K562 (cell line): ENCODE results near the gene PNISR. TPM values are rescaled to one million over a fixed set of nuclear protein-coding genes. Genes with fewer than 3 reads are reported as not detected.

ENCODE experiments used
- ATAC-seq: fragments of 200-7000 bp; cut with Tn5 transposase; 3 replicates; pipeline ENCODE4 v1.9.1; 2020; ENCODE audit warnings: moderate library complexity
- BruUV-seq: library from RNA; stranded (reverse); fragments of 400-500 nt; replicated peaks from 2 replicates; lab custom pipeline; 2021; lab: Mats Ljungman, UMichigan
- CTCF ChIA-PET: fragments of 300-600 bp; formaldehyde crosslinking; extraction: SDS; loops from one replicate; lab custom pipeline; 2021; ENCODE audit warnings: low intra/inter-chr PET ratio; lab: Yijun Ruan, JAX
- POLR2A ChIA-PET: fragments of 300-600, 350-650 bp; sonication (Branson Sonifier 250); formaldehyde crosslinking; extraction: SDS; loops from one replicate; lab custom pipeline; 2021; ENCODE audit warnings: antibody characterized with exemption, inconsistent platforms; lab: Yijun Ruan, JAX
- DNase-seq, 4 experiments: peaks; one replicate each; pipeline versions ENCODE4 v3.0.0 to v3.0.0-alpha.2; 2011 to 2018; ENCODE audit warnings: low spot score in 3 of 4, mixed read lengths in 3 of 4; ENCODE audit errors: extremely low read depth in 1 of 4
- FAIRE-seq: peaks from 2 replicates; lab custom pipeline; 2011; peaks lifted over from hg19 to GRCh38; lab: Jason Lieb, UNC
- H2AFZ ChIP-seq: 2 replicates; pipeline ENCODE4 v1.6.0; 2011; ENCODE audit warnings: low read depth, low read length, control low read depth, inconsistent platforms
- H3K27ac ChIP-seq: fragments of 200-600 bp; 3 replicates; pipeline ENCODE4 v1.8.0; 2011; ENCODE audit warnings: low read depth, mild to moderate bottlenecking, control low read depth, inconsistent platforms, low read length, moderate library complexity, mixed read lengths; ENCODE audit errors: extremely low read depth
- H3K27me3 ChIP-seq, 2 experiments: fragments of 300-600 bp in 1 of 2; 2 replicates in 1 of 2; 3 replicates in 1 of 2; pipeline versions ENCODE4 v1.6.0 to v1.8.0; 2011; ENCODE audit warnings: inconsistent platforms in 2 of 2, low read length in 2 of 2, mild to moderate bottlenecking in 1 of 2, mixed read lengths in 1 of 2, moderate library complexity in 1 of 2; ENCODE audit not compliant: control insufficient read depth in 2 of 2, insufficient read depth in 2 of 2
- H3K36me3 ChIP-seq: fragments of 300-600 bp; 3 replicates; pipeline ENCODE4 v1.8.0; 2011; ENCODE audit warnings: mild to moderate bottlenecking, low read length, inconsistent platforms; ENCODE audit not compliant: control insufficient read depth, insufficient read depth
- H3K4me1 ChIP-seq, 2 experiments: fragments of 200-600 bp in 1 of 2; replicated peaks in 1 of 2; 2 replicates in 1 of 2; 3 replicates in 1 of 2; pipeline versions ENCODE4 v1.5.1 to v1.8.0; 2011; ENCODE audit warnings: inconsistent platforms in 2 of 2, low read length in 2 of 2, mild to moderate bottlenecking in 1 of 2, mixed read lengths in 1 of 2, moderate library complexity in 1 of 2; ENCODE audit not compliant: control insufficient read depth in 2 of 2, insufficient read depth in 2 of 2
- H3K4me2 ChIP-seq: 2 replicates; pipeline ENCODE4 v1.6.1; 2011; ENCODE audit warnings: low read length, control low read depth, inconsistent platforms, mixed read lengths; ENCODE audit not compliant: insufficient read depth
- H3K4me3 ChIP-seq: fragments of 200-600 bp; sonication (generic), shearing (Covaris generic); 2 replicates; pipeline ENCODE4 v1.5.1; 2016; ENCODE audit warnings: control low read depth, inconsistent platforms
- H3K79me2 ChIP-seq: fragments of 200-600 bp; 3 replicates; pipeline ENCODE4 v1.8.0; 2011; ENCODE audit warnings: low read length, inconsistent platforms; ENCODE audit not compliant: control insufficient read depth, insufficient read depth
- H3K9ac ChIP-seq, 2 experiments: 2 replicates each; pipeline versions ENCODE4 v1.6.0 to v1.6.1; 2011; ENCODE audit warnings: low read depth in 2 of 2, low read length in 2 of 2, control low read depth in 1 of 2, inconsistent platforms in 1 of 2, mild to moderate bottlenecking in 1 of 2, mixed read lengths in 1 of 2; ENCODE audit not compliant: insufficient read depth in 1 of 2
- H3K9me1 ChIP-seq: one replicate; pipeline ENCODE4 v1.6.0; 2011; ENCODE audit warnings: inconsistent platforms, mild to moderate bottlenecking, low read length, moderate library complexity; ENCODE audit not compliant: control insufficient read depth, insufficient read depth
- H3K9me3 ChIP-seq: replicated peaks from 2 replicates; pipeline ENCODE4 v1.5.1; 2011; ENCODE audit warnings: low read depth, low read length, inconsistent platforms; ENCODE audit not compliant: control insufficient read depth, insufficient read depth
- H4K20me1 ChIP-seq: replicated peaks from 2 replicates; pipeline ENCODE4 v1.6.1; 2011; ENCODE audit warnings: low read length, inconsistent platforms, mixed read lengths; ENCODE audit not compliant: control insufficient read depth, insufficient read depth
- ATF3 ChIP-seq, 2 experiments: fragments of 450-650 bp in 1 of 2; sonication (generic) in 1 of 2; formaldehyde crosslinking in 1 of 2; IDR thresholded peaks in 1 of 2; conservative IDR thresholded peaks in 1 of 2; 2 replicates each; pipeline versions ENCODE4 v1.6.1 to v1.8.1; 2016 to 2023; ENCODE audit warnings: mild to moderate bottlenecking in 2 of 2, moderate library complexity in 2 of 2, inconsistent platforms in 1 of 2, missing genetic modification reagents in 1 of 2
- CEBPB ChIP-seq: fragments of 450-650 bp; IDR thresholded peaks from 2 replicates; pipeline ENCODE4 v1.6.1; 2016; ENCODE audit warnings: missing genetic modification characterization, missing compliant biosample characterization
- CEBPG ChIP-seq, 3 experiments: fragments of 200-800 bp in 1 of 3; sonication (Bioruptor generic) in 1 of 3; sonication (generic) in 1 of 3; formaldehyde crosslinking in 1 of 3; IDR thresholded peaks in 2 of 3; conservative IDR thresholded peaks in 1 of 3; 2 replicates each; pipeline versions ENCODE4 v1.6.1 to v1.8.0; 2016 to 2022; ENCODE audit warnings: missing compliant biosample characterization in 2 of 3, missing genetic modification characterization in 2 of 3, mild to moderate bottlenecking in 1 of 3, missing genetic modification reagents in 1 of 3
- RBM22 ChIP-seq: fragments of 200-400 bp; formaldehyde crosslinking; IDR thresholded peaks from 2 replicates; pipeline ENCODE4 v1.6.1; 2018; ENCODE audit warnings: low read length, low read depth; ENCODE audit not compliant: poor library complexity, severe bottlenecking
- WGBS: fragments of 100-300 bp; shearing (Covaris generic); methylation state at CpG from one replicate; pipeline ENCODE4 v1.1.6; 2016; ENCODE audit warnings: low coverage, mixed read lengths; ENCODE audit not compliant: insufficient coverage; ENCODE audit errors: missing lambda C conversion rate; 5-methylcytosine and 5-hydroxymethylcytosine counted together
- in situ Hi-C: fragments of 300-500 bp; cut with MboI; formaldehyde crosslinking; loops from 4 replicates; pipeline ENCODE4 v1.15.0; 2018; ENCODE audit warnings: inconsistent platforms, mixed read lengths
- intact Hi-C: fragments of 100-400 bp; cut with micrococcal nuclease; formaldehyde crosslinking; loops from 2 replicates; pipeline ENCODE4 v1.14.2; 2022
- polyA plus RNA-seq, 8 experiments: library from polyadenylated mRNA; depleted of rRNA in 4 of 8; stranded (reverse) in 5 of 8; unstranded in 3 of 8; fragments of >200 nt; fragmentation: Nextera tagmentation in 2 of 8; fragmentation: Illumina TruSeq in 1 of 8; extraction: Ambion mirVana in 2 of 8; extraction: Trizol in 1 of 8; gene quantifications; 2 replicates each; pipeline versions ENCODE4 v1.2.1 to v1.2.3, GENCODE V29; 2011 to 2014; ENCODE audit warnings: inconsistent platforms in 1 of 8, missing spikeins in 1 of 8
- total RNA-seq, 7 experiments: library from RNA; depleted of rRNA in 6 of 7; stranded (reverse); fragments of >200 nt in 6 of 7; fragmentation: Illumina TruSeq in 2 of 7; extraction: Trizol in 2 of 7; gene quantifications; 2 replicates each; pipeline versions ENCODE4 v1.2.1 to v1.2.3, GENCODE V29; 2011 to 2021; ENCODE audit warnings: low replicate concordance in 1 of 7

Gene PNISR
- total and polyA plus RNA-seq, 9 of the 15 experiments (the other 6 are each of a cell fraction or from before 2014, with no cell fraction given) = 97.4 to 206 (median 131) TPM

GRCh38 chr6:99359800-99360199 is 65.3 kb downstream of the PNISR start:
- ATAC-seq (no peak), DNase-seq (no peak), FAIRE-seq (no peak)
- in situ Hi-C loops = no loop called here
- Histone ChIP-seq H3K9me3 (no peaks in the 10 kb centered on the region), H3K4me1 (no peaks in the 10 kb centered on the region), H3K79me2 (no peaks in the 10 kb centered on the region), H2AFZ (no peak overlapping the region), H3K36me3 (no peaks in the 10 kb centered on the region), H3K4me2 (no peak overlapping the region), H3K9me1 (no peaks in the 10 kb centered on the region), H3K9ac (no peak overlapping the region), H3K27me3 (peaks cover 0 to 6% of the 10 kb centered on the region in 2 experiments; a peak in 2 of 5 replicates), H4K20me1 (no peaks in the 10 kb centered on the region), H3K4me3 (no peak overlapping the region), H3K27ac (no peak overlapping the region)
- TF ChIP-seq CEBPG (CRISPR knock-in tag; IDR thresholded peaks at IDR 0.05) = no peak
- peak; percentile 35 to 61; a peak in 3 of 4 replicates for TF ChIP-seq CEBPG (tag; conservative IDR thresholded peaks at IDR 0.05 in 1 of 2, IDR thresholded peaks at IDR 0.05 in 1 of 2)
- no peak for TF ChIP-seq RBM22
- peak; percentile 53; the same call in 1 of the 2 replicates for TF ChIP-seq CEBPB (tag)
- peak; percentile 47; the same call in 1 of the 2 replicates for TF ChIP-seq ATF3 (IDR thresholded peaks at IDR 0.05)
- no peak for TF ChIP-seq ATF3 (CRISPR knock-in tag; conservative IDR thresholded peaks at IDR 0.05)
- WGBS = 0% methylated on average over 1 of the region's 1 CpG
- intact Hi-C loops = no loop called here
- no TSS peak for BruUV-seq
- ChIA-PET POLR2A (interaction anchor here (1.0 kb wide), 1 partner anchor 12 kb away, joined by 3 read pairs; no protein-coding TSS in a partner anchor), CTCF (no interaction called here)
